ENCODE results near the gene PPP2R5B.

PPP2R5B gene

DNA sequence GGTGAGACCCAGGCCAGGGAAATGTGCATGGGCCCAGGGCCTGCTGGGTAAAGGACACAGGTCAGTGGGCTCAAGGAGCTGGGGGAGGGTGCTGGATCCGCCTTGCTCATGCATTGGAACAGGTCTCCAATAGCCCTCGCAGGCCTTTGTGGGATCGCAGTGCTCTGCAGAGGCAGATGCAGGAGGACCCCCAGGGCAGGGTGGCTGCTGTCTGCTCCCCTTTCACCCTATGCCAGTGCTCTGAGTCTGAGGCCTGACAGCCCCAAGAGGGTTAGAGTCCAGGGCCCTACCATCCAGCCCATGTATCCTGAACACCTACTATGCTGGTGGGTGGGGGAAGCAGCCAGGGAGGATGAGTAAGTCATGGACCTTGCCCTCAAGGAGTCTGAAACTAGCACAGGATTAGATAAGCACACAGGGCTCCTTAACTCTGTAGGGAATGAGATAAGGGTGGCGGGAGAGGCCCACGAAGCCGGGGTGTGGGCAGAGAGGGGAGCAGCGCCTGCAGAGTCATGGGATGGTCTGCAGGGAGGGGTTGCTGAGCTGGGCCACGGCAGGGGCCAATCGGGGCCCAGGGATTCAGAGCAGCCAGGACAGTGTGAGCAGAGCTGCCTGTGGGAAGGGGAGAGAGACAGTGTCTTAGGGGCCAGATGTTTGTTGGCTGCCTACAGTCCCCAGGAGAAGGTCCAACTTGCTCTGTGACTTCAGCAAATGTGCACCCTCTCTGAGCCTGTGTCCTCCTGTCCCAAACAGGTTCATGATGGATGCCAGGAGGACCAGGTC, 35.6 kb upstream of the PPP2R5B start:
- in situ Hi-C loops (cut with HindIII; ENCODE audit: low sequenced_read_pairs) = no loop called here

DNA sequence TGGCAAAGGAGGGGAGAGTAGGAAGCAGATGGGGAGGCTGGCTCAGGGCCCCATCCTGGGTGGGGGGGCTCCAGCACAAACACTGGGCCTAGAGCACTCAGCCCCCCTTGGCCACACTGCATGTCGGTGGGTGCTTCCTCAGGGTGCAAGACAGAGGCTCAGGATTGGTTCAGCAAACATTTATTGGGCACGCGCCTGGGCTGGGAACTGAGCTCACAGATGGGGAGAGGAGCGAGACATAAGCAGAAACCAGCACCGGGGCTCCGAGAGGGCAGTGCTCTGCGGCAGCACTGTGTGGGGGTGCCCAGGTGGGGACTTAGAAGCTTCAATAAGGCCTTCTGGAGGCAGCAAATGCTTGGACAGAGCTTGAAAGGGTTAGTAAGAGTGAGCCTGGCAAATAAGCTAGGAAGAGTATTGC, 34.0 kb upstream of the PPP2R5B start:
- in situ Hi-C loops (cut with HindIII; ENCODE audit: low sequenced_read_pairs) = loop anchor here (5.0 kb wide), 1 partner anchor 38 kb away; no protein-coding TSS in a partner anchor

GRCh38 chr11:64891215-64891848, 33.2 kb upstream of the PPP2R5B start:
- in situ Hi-C loops (cut with HindIII; ENCODE audit: low sequenced_read_pairs) = loop anchor here (5.0 kb wide), 1 partner anchor 39 kb away; no protein-coding TSS in a partner anchor

DNA sequence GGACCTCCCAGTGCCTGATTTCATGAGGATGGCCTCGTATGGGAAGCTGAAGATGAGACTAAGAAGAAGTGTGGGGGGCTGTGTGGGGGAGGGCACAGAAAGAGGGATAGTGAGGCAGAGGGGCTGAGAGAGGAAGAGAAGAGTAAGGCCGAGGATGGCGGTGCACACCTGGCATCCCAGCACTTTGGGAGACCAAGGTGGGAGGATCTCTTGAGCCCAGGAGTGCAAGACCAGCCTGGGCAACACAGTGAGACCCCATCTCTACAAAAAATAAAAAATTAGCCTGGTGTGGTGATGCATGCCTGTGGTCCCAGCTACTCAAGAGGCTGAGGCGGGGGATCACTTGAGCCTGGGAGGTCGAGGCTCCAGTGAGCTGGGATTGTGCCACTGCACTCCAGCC, 32.6 kb upstream of the PPP2R5B start:
- in situ Hi-C loops (cut with HindIII; ENCODE audit: low sequenced_read_pairs) = loop anchor here (5.0 kb wide), 1 partner anchor 40 kb away; no protein-coding TSS in a partner anchor

DNA sequence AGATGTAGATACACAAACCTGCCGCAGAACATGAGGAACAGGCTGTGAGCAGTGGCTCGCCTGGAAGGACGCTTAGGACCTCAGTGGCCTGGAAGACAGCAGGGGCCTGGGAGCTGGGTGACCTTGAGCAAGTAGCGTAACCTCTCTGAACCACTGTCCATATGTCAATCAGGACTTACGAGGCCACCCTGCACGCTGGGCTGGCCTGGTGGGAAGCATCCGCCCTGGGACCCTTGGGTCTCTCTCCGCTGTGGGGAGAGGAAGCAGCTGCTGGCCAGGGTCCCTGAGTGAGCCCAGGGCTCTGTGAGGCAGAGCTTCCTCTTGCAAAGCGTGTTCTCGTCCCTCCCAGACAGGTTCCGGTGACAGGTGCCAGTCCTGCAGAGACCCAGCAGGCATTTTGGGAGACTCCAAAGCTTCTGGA, 32.1 kb upstream of the PPP2R5B start:
- in situ Hi-C loops (cut with HindIII; ENCODE audit: low sequenced_read_pairs) = loop anchor here (5.0 kb wide), 1 partner anchor 40 kb away; no protein-coding TSS in a partner anchor

- in situ Hi-C loops (cut with HindIII; ENCODE audit: low sequenced_read_pairs) = loop anchor here (5.0 kb wide), 1 partner anchor 41 kb away; no protein-coding TSS in a partner anchor
Measured at GRCh38 chr11:64892838-64893193, 31.7 kb upstream of the PPP2R5B start.

DNA sequence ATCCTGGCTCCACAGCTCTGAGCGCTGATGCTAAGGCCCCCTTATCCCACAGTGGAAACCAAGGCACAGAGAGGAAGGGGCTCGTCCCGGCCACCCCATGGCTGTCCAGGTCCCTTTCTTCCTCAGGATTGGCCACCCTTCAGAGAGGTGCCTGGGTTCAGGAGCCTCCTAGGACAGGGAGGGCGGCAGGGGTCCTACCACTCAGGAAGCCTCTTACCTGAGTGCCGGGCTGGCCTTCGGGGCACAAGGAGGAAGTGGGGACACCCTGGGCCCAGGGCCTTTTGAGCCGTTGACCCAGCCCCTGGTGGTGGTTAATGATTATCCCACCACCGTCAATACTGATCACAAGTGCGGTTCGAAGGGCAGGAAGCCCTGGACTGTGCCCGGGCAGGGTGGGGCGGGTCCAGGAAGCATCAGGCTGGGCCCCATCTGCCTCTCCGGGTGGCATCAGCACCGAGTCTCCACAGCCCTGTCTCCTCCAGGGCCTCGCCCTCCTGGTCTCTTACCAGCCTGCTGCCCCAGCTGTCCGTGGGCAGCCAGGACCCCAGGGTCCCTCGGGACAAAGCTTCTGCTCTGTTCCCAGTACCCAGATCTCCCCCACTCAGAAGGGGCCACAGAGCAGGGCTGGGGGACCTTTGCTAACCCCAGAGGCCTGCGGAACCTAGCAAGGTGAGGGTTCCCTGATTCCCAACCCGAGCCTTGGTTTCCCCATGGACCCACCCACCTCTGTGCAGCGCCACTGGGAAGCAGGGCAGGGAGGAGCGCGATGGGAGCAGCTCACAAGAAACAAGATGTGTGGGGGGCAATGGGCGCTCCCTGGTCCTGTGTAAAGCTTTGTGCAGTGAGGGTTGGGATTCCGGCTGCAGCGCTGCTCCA, 31.1 kb upstream of the PPP2R5B start:
- in situ Hi-C loops (cut with HindIII; ENCODE audit: low sequenced_read_pairs) = loop anchor here (5.0 kb wide), 1 partner anchor 41 kb away; no protein-coding TSS in a partner anchor

GRCh38 chr11:64894070-64894811, 30.2 kb upstream of the PPP2R5B start:
- in situ Hi-C loops (cut with HindIII; ENCODE audit: low sequenced_read_pairs) = loop anchor here (5.0 kb wide), 1 partner anchor 42 kb away; no protein-coding TSS in a partner anchor

DNA sequence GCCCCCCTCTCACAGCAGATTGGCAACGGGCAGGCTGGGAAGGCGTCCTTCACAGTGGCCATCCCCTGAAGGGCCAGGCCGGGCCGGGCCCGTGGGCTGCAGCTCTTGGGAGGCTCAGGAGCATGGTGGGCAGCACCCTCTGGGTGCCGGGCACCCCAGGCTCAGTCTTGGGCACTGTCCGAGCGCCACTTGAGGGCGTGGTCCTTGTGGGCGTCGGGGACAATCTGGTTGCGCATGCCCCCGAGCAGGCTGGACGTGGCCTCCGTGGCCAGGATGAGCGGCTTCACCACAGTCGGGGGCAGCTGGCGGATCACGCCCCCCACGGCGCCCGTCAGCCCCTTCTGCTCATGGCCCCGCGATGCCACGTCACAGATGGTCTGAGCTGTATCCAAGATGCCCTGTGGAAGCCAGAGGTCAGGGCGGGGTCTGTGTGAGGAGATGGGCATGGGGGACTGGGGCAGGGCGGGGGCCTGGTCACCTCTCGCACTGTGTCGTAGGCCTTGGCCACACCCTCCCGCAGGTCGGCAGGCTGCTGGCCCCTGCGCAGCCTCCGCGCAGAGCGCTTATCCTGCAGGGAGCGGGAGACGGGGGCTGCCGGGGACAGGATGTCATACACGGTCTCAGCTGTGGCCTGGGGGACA, 29.6 kb upstream of the PPP2R5B start:
- in situ Hi-C loops (cut with HindIII; ENCODE audit: low sequenced_read_pairs) = loop anchor here (5.0 kb wide), 1 partner anchor 43 kb away; no protein-coding TSS in a partner anchor

- in situ Hi-C loops (cut with HindIII; ENCODE audit: low sequenced_read_pairs) = no loop called here
Measured at GRCh38 chr11:64896448-64897022, 28.0 kb upstream of the PPP2R5B start.

- in situ Hi-C loops (cut with HindIII; ENCODE audit: low sequenced_read_pairs) = no loop called here
Measured at GRCh38 chr11:64897381-64898075, 27.0 kb upstream of the PPP2R5B start.

DNA sequence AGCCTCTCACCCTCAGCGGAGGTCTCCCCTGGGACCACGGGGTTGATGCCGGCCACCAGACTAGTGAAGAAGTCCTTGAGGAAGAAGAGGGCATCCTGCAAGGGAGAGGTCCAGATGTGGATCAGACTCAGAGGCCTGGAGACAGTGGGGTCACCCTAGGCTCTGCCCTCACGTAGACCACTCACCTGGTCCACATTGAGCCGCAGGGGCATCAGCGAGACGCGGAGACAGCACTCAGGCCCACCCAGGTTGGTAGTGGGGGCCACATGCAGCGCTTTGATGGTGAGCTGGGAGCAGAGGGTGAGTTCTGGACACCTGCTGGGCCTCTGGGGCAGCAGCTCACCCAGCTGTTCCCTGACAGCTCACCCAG, 26.4 kb upstream of the PPP2R5B start:
- in situ Hi-C loops (cut with HindIII; ENCODE audit: low sequenced_read_pairs) = no loop called here

DNA sequence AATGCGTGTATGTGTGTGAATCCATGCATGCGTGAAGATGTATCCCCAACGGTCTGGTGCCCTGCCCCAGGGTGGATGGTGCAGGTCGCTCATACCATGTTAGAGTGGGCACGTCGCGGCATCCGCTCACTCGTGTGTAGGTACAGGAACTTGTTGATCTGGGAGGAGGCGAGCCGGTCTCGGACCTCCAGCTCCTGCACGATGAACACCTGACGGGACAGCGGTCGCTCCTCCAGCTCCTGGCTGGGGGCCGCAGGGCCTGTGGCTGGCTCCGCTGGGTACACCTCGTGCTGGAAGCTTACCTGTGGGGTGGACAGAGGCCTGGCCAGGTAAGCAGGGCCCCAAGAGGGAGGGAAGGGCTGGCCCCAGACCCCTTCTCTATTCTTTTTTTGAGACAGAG, 25.9 kb upstream of the PPP2R5B start:
- in situ Hi-C loops (cut with HindIII; ENCODE audit: low sequenced_read_pairs) = no loop called here

GRCh38 chr11:64900263-64900678, 24.2 kb upstream of the PPP2R5B start:
- in situ Hi-C loops (cut with HindIII; ENCODE audit: low sequenced_read_pairs) = no loop called here

- in situ Hi-C loops (cut with HindIII; ENCODE audit: low sequenced_read_pairs) = no loop called here
Measured at GRCh38 chr11:64900774-64901173, 23.7 kb upstream of the PPP2R5B start.

DNA sequence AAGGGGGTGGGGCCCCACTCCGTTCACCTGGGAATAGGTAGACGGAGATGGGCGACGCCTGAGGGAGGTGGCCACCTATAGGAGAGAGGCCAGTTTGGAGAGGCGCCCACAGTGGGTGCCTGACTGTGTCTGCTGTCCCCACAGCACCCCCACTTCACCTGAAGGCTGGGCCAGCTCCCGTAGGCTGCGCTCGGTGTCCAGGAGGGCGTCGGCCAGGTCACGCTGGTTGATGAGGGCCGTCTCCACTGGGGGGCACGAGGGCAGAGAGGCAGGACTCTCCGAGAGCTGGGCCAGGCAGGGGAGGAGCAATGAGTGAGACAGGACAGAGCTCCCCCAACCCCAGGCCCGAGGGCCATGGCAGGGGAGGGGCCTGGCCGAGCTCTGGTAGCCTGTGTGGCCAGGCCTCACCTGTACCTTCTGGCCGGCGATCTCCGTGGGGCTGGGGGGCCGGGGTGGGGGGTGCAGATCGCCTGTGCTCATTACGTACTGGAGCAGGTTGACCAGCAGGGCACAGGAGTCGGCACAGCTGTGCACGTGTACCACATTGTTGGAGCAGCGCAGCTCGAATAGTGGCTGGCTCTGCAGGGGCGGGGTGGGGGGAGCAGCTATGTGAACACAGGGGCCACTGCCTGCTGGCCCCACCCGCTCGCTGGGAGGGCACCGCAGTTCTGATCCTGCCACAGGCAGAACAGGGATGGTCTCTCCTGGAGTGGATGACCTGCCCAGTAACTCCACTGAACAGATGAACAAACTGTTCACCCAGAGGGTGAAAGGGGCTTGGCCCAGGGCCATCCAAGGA, 22.2 kb upstream of the PPP2R5B start:
- in situ Hi-C loops (cut with HindIII; ENCODE audit: low sequenced_read_pairs) = no loop called here

- in situ Hi-C loops (cut with HindIII; ENCODE audit: low sequenced_read_pairs) = no loop called here
Measured at GRCh38 chr11:64903291-64903833, 21.1 kb upstream of the PPP2R5B start.

Measured in DLD1 (cell line).